GM12872 (cell line): ENCODE measurements around the gene SYNDIG1.

ENCODE experiments used
- CTCF ChIP-seq: IDR thresholded peaks from 3 replicates; pipeline ENCODE4 v1.5.1; 2011; ENCODE audit warnings: low read depth, mild to moderate bottlenecking, low read length, moderate library complexity; ENCODE audit not compliant: insufficient read depth

The SYNDIG1 gene

GRCh38 chr20:24431279-24432045 is 38.0 kb upstream of the SYNDIG1 start:
- TF ChIP-seq CTCF, result no peak

- TF ChIP-seq CTCF, result no peak
These were observed 37.4 kb upstream of the SYNDIG1 start for GRCh38 chr20:24432046-24432442.

- TF ChIP-seq CTCF, result no peak
These were observed 33.3 kb upstream of the SYNDIG1 start for GRCh38 chr20:24436160-24436559.

- TF ChIP-seq CTCF, result no peak
These were observed 32.0 kb upstream of the SYNDIG1 start for GRCh38 chr20:24437196-24438082.

GRCh38 chr20:24438331-24438730 is 31.1 kb upstream of the SYNDIG1 start:
- TF ChIP-seq CTCF, result no peak

- no peak for TF ChIP-seq CTCF
These were observed 29.6 kb upstream of the SYNDIG1 start for GRCh38 chr20:24439737-24440387.

GRCh38 chr20:24441661-24442060 is 27.8 kb upstream of the SYNDIG1 start:
- TF ChIP-seq CTCF, result no peak
